GM12892 (cell line): ENCODE data around the gene METTL8.
"Not testable (repeated sequence)": the region's sequence is repeated elsewhere in the genome, so short reads cannot be mapped to it uniquely, and the experiment has no call there.

ENCODE experiments used
- POLR2A ChIP-seq: IDR thresholded peaks from 2 replicates; pipeline ENCODE4 v1.6.1; 2011; ENCODE audit warnings: low read depth, low read length, control low read depth
- POLR2AphosphoS5 ChIP-seq: IDR thresholded peaks from 2 replicates; pipeline ENCODE4 v1.6.1; 2011; ENCODE audit warnings: low read depth, low read length, control low read depth
- TAF1 ChIP-seq: IDR thresholded peaks from 2 replicates; pipeline ENCODE4 v1.6.1; 2011; ENCODE audit warnings: low read depth, mild to moderate bottlenecking, control low read depth, low read length, borderline replicate concordance

DNA sequence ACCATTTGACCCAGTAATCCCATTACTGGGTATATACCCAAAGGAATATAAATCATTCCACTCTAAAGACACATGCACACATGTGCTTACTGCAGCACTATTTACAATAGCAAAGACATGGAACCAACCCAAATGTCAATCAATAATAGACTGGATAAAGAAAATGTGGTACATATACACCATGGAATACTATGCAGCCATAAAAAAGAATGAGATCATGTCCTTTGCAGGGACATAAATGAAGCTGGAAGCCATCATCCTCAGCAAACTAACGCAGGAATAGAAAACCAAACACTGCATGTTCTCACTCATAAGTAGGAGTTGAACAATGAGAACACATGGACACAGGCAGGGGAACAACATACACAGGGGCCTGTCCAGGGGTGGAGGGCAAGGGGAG lies 51.6 kb downstream of the METTL8 start:
- not testable (repeated sequence) for TF ChIP-seq POLR2AphosphoS5, POLR2A, TAF1
